ENCODE measurements around the gene CARS1.

The CARS1 gene

GRCh38 chr11:3041699-3042441 is 15.4 kb downstream of the CARS1 start:
- TF ChIP-seq, protein P1, sequence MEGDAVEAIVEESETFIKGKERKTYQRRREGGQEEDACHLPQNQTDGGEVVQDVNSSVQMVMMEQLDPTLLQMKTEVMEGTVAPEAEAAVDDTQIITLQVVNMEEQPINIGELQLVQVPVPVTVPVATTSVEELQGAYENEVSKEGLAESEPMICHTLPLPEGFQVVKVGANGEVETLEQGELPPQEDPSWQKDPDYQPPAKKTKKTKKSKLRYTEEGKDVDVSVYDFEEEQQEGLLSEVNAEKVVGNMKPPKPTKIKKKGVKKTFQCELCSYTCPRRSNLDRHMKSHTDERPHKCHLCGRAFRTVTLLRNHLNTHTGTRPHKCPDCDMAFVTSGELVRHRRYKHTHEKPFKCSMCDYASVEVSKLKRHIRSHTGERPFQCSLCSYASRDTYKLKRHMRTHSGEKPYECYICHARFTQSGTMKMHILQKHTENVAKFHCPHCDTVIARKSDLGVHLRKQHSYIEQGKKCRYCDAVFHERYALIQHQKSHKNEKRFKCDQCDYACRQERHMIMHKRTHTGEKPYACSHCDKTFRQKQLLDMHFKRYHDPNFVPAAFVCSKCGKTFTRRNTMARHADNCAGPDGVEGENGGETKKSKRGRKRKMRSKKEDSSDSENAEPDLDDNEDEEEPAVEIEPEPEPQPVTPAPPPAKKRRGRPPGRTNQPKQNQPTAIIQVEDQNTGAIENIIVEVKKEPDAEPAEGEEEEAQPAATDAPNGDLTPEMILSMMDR (IDR thresholded peaks at IDR 0.05; ENCODE audit: unreplicated experiment in 3 of 3) = no peak
- Mint-ChIP-seq H3K4me1 (no peaks in the 10 kb centered on the region), H3K27me3 (ENCODE audit: low read depth) (no peaks in the 10 kb centered on the region), H3K4me3 (no peak overlapping the region), H3K27ac (no peak overlapping the region), H3K36me3 (ENCODE audit: low read depth) (peaks cover 22% of the 10 kb centered on the region), H3K9me3 (no peaks in the 10 kb centered on the region)

- TF ChIP-seq, protein P1 (IDR thresholded peaks at IDR 0.05; ENCODE audit: unreplicated experiment in 3 of 3) = no peak
- no peak overlapping the region for H3K4me3 Mint-ChIP-seq
- H3K4me1 Mint-ChIP-seq = no peaks in the 10 kb centered on the region
- H3K27me3 Mint-ChIP-seq (ENCODE audit: low read depth) = no peaks in the 10 kb centered on the region
- no peaks in the 10 kb centered on the region for H3K9me3 Mint-ChIP-seq
- H3K27ac Mint-ChIP-seq = no peak overlapping the region
- H3K36me3 Mint-ChIP-seq (ENCODE audit: low read depth) = peaks cover 31% of the 10 kb centered on the region
These were observed 16.3 kb downstream of the CARS1 start for GRCh38 chr11:3040881-3041280.

DNA sequence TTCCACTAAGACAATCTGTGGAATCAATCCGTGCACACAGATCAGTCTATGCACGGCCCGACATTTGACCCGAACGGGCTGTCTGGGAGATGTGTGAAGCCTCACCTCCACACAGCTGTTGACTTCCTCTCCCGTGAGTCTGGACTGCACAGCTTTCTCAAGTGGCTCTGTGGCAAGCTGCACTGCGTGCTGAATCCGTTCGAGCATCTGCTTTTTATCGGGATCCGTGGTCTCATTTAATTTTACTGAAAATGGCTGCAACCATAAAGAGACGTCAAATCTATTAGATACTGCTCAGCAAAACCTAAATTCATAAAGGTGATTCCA is 19.3 kb downstream of the CARS1 start:
- TF ChIP-seq, protein P1 (IDR thresholded peaks at IDR 0.05; ENCODE audit: unreplicated experiment in 3 of 3) = no peak
- Mint-ChIP-seq H3K9me3 (no peaks in the 10 kb centered on the region), H3K4me3 (no peak overlapping the region), H3K36me3 (ENCODE audit: low read depth) (peaks cover 35% of the 10 kb centered on the region), H3K27me3 (ENCODE audit: low read depth) (no peaks in the 10 kb centered on the region), H3K27ac (no peak overlapping the region), H3K4me1 (no peaks in the 10 kb centered on the region)

GRCh38 chr11:3037040-3037944 is 19.9 kb downstream of the CARS1 start:
- no peaks in the 10 kb centered on the region for H3K9me3 Mint-ChIP-seq
- H3K4me3 Mint-ChIP-seq = no peak overlapping the region
- H3K4me1 Mint-ChIP-seq = no peaks in the 10 kb centered on the region
- no peaks in the 10 kb centered on the region for H3K27me3 Mint-ChIP-seq (ENCODE audit: low read depth)
- no peak overlapping the region for H3K27ac Mint-ChIP-seq
- H3K36me3 Mint-ChIP-seq (ENCODE audit: low read depth) = peaks cover 41% of the 10 kb centered on the region
- TF ChIP-seq, protein P1 (IDR thresholded peaks at IDR 0.05; ENCODE audit: unreplicated experiment in 3 of 3) = peak; percentile 75 to 81 (median 80)

- H3K4me3 Mint-ChIP-seq = no peak overlapping the region
- peaks cover 44% of the 10 kb centered on the region for H3K36me3 Mint-ChIP-seq (ENCODE audit: low read depth)
These were observed 20.8 kb downstream of the CARS1 start for GRCh38 chr11:3036419-3036818.

More at GRCh38 chr11:3036419-3036818, 20.8 kb downstream of the CARS1 start:
- no peak overlapping the region for H3K27ac Mint-ChIP-seq
- TF ChIP-seq, protein P1 (IDR thresholded peaks at IDR 0.05; ENCODE audit: unreplicated experiment in 3 of 3) = no peak
- no peaks in the 10 kb centered on the region for H3K9me3 Mint-ChIP-seq
- H3K27me3 Mint-ChIP-seq (ENCODE audit: low read depth) = no peaks in the 10 kb centered on the region
- no peaks in the 10 kb centered on the region for H3K4me1 Mint-ChIP-seq
